CD14-positive monocyte (primary cell): Measurements from ENCODE around the gene RAB21. TPM values are rescaled to one million over a fixed set of nuclear protein-coding genes. Genes with fewer than 3 reads are reported as not detected.

Source experiments
- DNase-seq, 3 donors: peaks; one replicate each; pipeline ENCODE4 v3.0.0-alpha.2; 2011 to 2022
- H2AFZ ChIP-seq: 2 replicates; pipeline ENCODE4 v1.6.0; 2012; ENCODE audit warnings: mild to moderate bottlenecking, low read depth, low read length, inconsistent platforms; ENCODE audit not compliant: insufficient read depth, poor library complexity, severe bottlenecking
- H3K27ac ChIP-seq, 2 donors: 1 replicate in 1 of 2; 2 replicates in 1 of 2; pipeline ENCODE4 v1.5.1; 2012 to 2013; ENCODE audit warnings: low read length in 2 of 2, control low read depth in 1 of 2, inconsistent platforms in 1 of 2, low read depth in 1 of 2, mild to moderate bottlenecking in 1 of 2
- H3K27me3 ChIP-seq, 2 donors: one replicate each; pipeline versions ENCODE4 v1.6.0 to v1.6.1; 2011 to 2013; ENCODE audit warnings: low read length in 2 of 2; ENCODE audit not compliant: control insufficient read depth in 2 of 2, insufficient read depth in 2 of 2
- H3K36me3 ChIP-seq, 2 donors: replicated peaks in 1 of 2; 1 replicate in 1 of 2; 2 replicates in 1 of 2; pipeline versions ENCODE4 v1.5.1 to v1.6.1; 2012 to 2013; ENCODE audit warnings: low read length in 2 of 2, control low read depth in 1 of 2, inconsistent platforms in 1 of 2, mild to moderate bottlenecking in 1 of 2; ENCODE audit not compliant: insufficient read depth in 2 of 2, control insufficient read depth in 1 of 2
- H3K4me1 ChIP-seq, 2 donors: 1 replicate in 1 of 2; 2 replicates in 1 of 2; pipeline versions ENCODE4 v1.5.1 to v1.6.1; 2012 to 2013; ENCODE audit warnings: low read length in 2 of 2, control low read depth in 1 of 2, inconsistent platforms in 1 of 2, mild to moderate bottlenecking in 1 of 2, moderate library complexity in 1 of 2; ENCODE audit not compliant: insufficient read depth in 2 of 2, control insufficient read depth in 1 of 2
- H3K4me2 ChIP-seq: replicated peaks from 2 replicates; pipeline ENCODE3; 2012; ENCODE audit warnings: low read length, moderate library complexity, mild to moderate bottlenecking; ENCODE audit not compliant: poor library complexity, severe bottlenecking; ENCODE audit errors: extremely low read depth
- H3K4me3 ChIP-seq, 3 experiments: fragments of 200-600 bp in 1 of 3; sonication (generic) in 1 of 3; replicated peaks in 1 of 3; 1 replicate in 2 of 3; 2 replicates in 1 of 3; pipeline ENCODE4 v1.5.1; 2011 to 2013; ENCODE audit warnings: low read length in 3 of 3, mild to moderate bottlenecking in 3 of 3, control low read depth in 2 of 3, low read depth in 2 of 3, inconsistent platforms in 1 of 3, moderate library complexity in 1 of 3
- H3K79me2 ChIP-seq: 2 replicates; pipeline ENCODE4 v1.6.0; 2012; ENCODE audit warnings: mild to moderate bottlenecking, control low read depth, inconsistent platforms, low read length, moderate library complexity; ENCODE audit not compliant: insufficient read depth
- H3K9ac ChIP-seq: 2 replicates; pipeline ENCODE4 v1.6.0; 2017; ENCODE audit warnings: low read length, mild to moderate bottlenecking; ENCODE audit not compliant: insufficient read depth, poor library complexity, severe bottlenecking
- H3K9me3 ChIP-seq, 2 donors: replicated peaks in 1 of 2; 1 replicate in 1 of 2; 2 replicates in 1 of 2; pipeline versions ENCODE4 v1.5.1 to v1.6.1; 2012 to 2013; ENCODE audit warnings: low read length in 2 of 2, control low read depth in 1 of 2; ENCODE audit not compliant: control insufficient read depth in 1 of 2, insufficient read depth in 1 of 2
- H4K20me1 ChIP-seq: 2 replicates; pipeline ENCODE4 v1.6.0; 2012; ENCODE audit warnings: mild to moderate bottlenecking, low read length, control low read depth, moderate library complexity; ENCODE audit not compliant: insufficient read depth
- H3K27ac Mint-ChIP-seq, 7 donors: one replicate each; pipeline ENCODE4 v1.8.0; 2020; ENCODE audit warnings: mild to moderate bottlenecking in 7 of 7, mixed read lengths in 7 of 7, moderate library complexity in 6 of 7, inconsistent platforms in 2 of 7
- H3K27me3 Mint-ChIP-seq, 3 donors: one replicate each; pipeline ENCODE4 v1.8.0; 2021 to 2022; ENCODE audit warnings: low read depth in 3 of 3, mild to moderate bottlenecking in 3 of 3, mixed read lengths in 3 of 3, moderate library complexity in 3 of 3, inconsistent platforms in 1 of 3
- H3K36me3 Mint-ChIP-seq, 2 donors: one replicate each; pipeline ENCODE4 v1.8.0; 2020; ENCODE audit warnings: mixed read lengths in 2 of 2, inconsistent platforms in 1 of 2, mild to moderate bottlenecking in 1 of 2
- H3K4me1 Mint-ChIP-seq: one replicate; pipeline ENCODE4 v1.8.0; 2020; ENCODE audit warnings: mild to moderate bottlenecking, mixed read lengths
- H3K4me3 Mint-ChIP-seq, 2 donors: one replicate each; pipeline ENCODE4 v1.8.0; 2020; ENCODE audit warnings: mild to moderate bottlenecking in 2 of 2, mixed read lengths in 2 of 2, moderate library complexity in 1 of 2
- H3K9me3 Mint-ChIP-seq, 7 donors: one replicate each; pipeline ENCODE4 v1.8.0; 2020 to 2022; ENCODE audit warnings: mixed read lengths in 7 of 7, mild to moderate bottlenecking in 6 of 7, moderate library complexity in 6 of 7, inconsistent platforms in 2 of 7
- CTCF ChIP-seq: fragments of 200-600 bp; IDR thresholded peaks from one replicate; pipeline ENCODE4 v1.8.0; 2022; ENCODE audit warnings: antibody characterized with exemption, mild to moderate bottlenecking
- WGBS: methylation state at CpG from one replicate; pipeline ENCODE4 v1.1.5; 2013; ENCODE audit warnings: missing lambda C conversion rate; ENCODE audit not compliant: insufficient coverage; 5-methylcytosine and 5-hydroxymethylcytosine counted together
- intact Hi-C, 2 donors: fragments of 100-400 bp; cut with micrococcal nuclease; formaldehyde crosslinking; loops; one replicate each; pipeline versions ENCODE4 v1.15.0 to v1.15.1; 2023
- polyA plus RNA-seq, 3 donors: library from polyadenylated mRNA; depleted of rRNA in 1 of 3; unstranded in 2 of 3; stranded (reverse) in 1 of 3; fragments of 300-500 nt in 2 of 3; fragments of >200 nt in 1 of 3; fragmentation: Illumina TruSeq in 2 of 3; gene quantifications; 1 replicate in 2 of 3; 2 replicates in 1 of 3; pipeline ENCODE4 v1.2.3, GENCODE V29; 2012 to 2021

Gene RAB21
- polyA plus RNA-seq, 3 donors = 10.8 to 36.0 (median 31.1) TPM

- intact Hi-C loops = no loop called here
- no peak overlapping the region for H3K4me2 ChIP-seq
- H3K27me3 Mint-ChIP-seq = peaks cover 0 to 1% (median 0%) of the 10 kb centered on the region in 3 donors
- H3K27me3 ChIP-seq = no peaks in the 10 kb centered on the region
- peaks cover 96% of the 10 kb centered on the region for H3K79me2 ChIP-seq
- no peak for DNase-seq
- H3K4me1 Mint-ChIP-seq = peaks cover 28% of the 10 kb centered on the region
- no peaks in the 10 kb centered on the region for H3K9me3 ChIP-seq
- no peak overlapping the region for H2AFZ ChIP-seq
- no peak overlapping the region for H3K4me3 Mint-ChIP-seq
- no CpG with 5 or more reads among the region's 2 CpGs for WGBS
- H3K4me3 ChIP-seq = no peak overlapping the region
- H3K36me3 Mint-ChIP-seq = peaks cover 31 to 45% of the 10 kb centered on the region in 2 donors
- peaks cover 0 to 3% (median 0%) of the 10 kb centered on the region in 7 donors for H3K9me3 Mint-ChIP-seq
- H3K9ac ChIP-seq = no peak overlapping the region
- peaks cover 22 to 39% of the 10 kb centered on the region in 2 donors for H3K36me3 ChIP-seq
- peaks cover 99% of the 10 kb centered on the region for H4K20me1 ChIP-seq
- H3K27ac ChIP-seq = peak overlapping the region in 1 of 2 donors; percentile 1
- peaks cover 4 to 8% of the 10 kb centered on the region in 2 donors for H3K4me1 ChIP-seq
- no peak for TF ChIP-seq CTCF
- peak overlapping the region in 4 of 7 donors; percentile 35 to 71 (median 60) for H3K27ac Mint-ChIP-seq
Measured at GRCh38 chr12:71768900-71769299, 14.2 kb downstream of the RAB21 start.

- H3K4me1 Mint-ChIP-seq = peaks cover 24% of the 10 kb centered on the region
- WGBS = no CpG with 5 or more reads among the region's 2 CpGs
- H3K36me3 Mint-ChIP-seq = peaks cover 38 to 63% of the 10 kb centered on the region in 2 donors
- Histone ChIP-seq H2AFZ (no peak overlapping the region), H4K20me1 (peaks cover 90% of the 10 kb centered on the region), H3K4me3 (no peak overlapping the region), H3K4me1 (peaks cover 4 to 8% of the 10 kb centered on the region in 2 donors), H3K9ac (no peak overlapping the region), H3K27ac (no peak overlapping the region), H3K9me3 (no peaks in the 10 kb centered on the region), H3K36me3 (peaks cover 38 to 61% of the 10 kb centered on the region in 2 donors), H3K27me3 (no peaks in the 10 kb centered on the region), H3K79me2 (peaks cover 82% of the 10 kb centered on the region), H3K4me2 (no peak overlapping the region)
- H3K4me3 Mint-ChIP-seq = no peak overlapping the region
- TF ChIP-seq CTCF = no peak
- no peaks in the 10 kb centered on the region for H3K9me3 Mint-ChIP-seq
- peaks cover 0 to 1% (median 0%) of the 10 kb centered on the region in 3 donors for H3K27me3 Mint-ChIP-seq
- intact Hi-C loops = loop anchor here in 1 of 2 donors (10.0 kb wide), 1 partner anchor 74 kb away; no protein-coding TSS in a partner anchor
- peak overlapping the region in 2 of 7 donors; percentile 30 to 58 for H3K27ac Mint-ChIP-seq
- no peak for DNase-seq
Measured at GRCh38 chr12:71771069-71771468, 16.4 kb downstream of the RAB21 start.
